NCI-H510A (cell line): ENCODE data around the gene MTCH1.
"Not testable (repeated sequence)": the region's sequence is repeated elsewhere in the genome, so short reads cannot be mapped to it uniquely, and the experiment has no call there.

ENCODE experiments used
- DNase-seq: peaks from one replicate; lab custom pipeline; 2025; lab: John Stamatoyannopoulos, UW

Gene MTCH1

DNA sequence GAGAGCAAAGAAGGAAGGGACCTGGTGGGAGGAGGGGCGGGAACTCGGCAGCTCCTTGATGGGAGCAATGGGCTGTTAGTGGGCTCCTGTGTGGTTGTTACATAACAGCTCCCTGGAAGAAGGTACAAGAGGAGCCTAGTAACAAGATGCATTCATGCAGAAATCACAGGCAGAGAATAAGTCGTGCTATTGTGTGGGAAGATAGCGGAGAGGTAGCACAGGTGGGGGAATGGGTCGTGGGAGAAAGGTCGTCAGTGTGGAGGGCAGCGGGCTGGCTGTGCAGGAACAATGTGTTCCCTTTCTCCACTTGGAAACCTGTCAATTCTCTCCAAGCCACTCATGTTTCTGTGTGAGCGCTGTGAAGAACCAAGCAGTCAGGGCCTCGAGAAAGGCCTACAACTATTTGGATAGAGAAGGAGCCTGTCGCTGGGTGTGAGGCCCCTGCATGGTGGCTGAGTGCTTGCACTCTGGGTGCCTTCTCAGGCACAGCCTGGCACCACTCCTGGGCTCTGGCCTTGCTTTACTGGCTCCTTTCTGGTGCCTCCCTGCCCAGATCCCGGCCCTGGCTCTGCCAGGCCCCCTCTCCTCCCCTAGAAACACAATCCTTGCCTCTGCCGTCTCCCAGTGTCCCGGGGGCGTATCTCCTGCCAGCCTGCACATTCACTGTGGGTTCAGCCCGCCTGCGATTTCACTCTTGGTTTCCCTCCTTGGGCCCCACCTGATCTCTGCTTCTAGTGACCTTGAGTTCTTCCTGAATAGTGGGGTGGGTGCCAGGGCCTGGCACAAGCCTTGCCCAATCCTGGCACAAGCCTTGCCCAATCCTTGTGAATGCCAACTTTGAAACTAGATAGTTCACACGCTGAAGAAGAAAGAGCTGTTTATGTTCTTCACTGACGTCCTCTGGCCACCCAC lies 12.1 kb upstream of the MTCH1 start:
- no peak for DNase-seq

DNA sequence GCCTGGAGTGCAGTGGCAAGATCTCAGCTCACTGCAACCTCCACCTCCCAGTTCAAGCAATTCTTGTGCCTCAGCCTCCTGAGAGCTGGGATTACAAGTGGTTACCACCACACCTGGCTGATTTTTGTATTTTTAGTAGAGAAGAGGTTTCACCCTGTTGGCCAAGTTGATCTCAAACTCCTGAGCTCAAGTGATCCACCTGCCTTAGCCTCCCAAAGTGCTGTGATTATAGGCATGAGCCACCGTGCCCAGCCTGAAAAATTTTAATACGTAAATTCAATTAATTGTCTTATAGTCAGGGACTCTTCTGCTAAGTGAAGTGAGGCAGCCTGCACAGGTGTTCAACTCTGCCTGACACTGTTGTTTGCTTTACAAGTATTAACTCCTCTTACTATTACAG lies 4.4 kb upstream of the MTCH1 start:
- not testable (repeated sequence) for DNase-seq

DNA sequence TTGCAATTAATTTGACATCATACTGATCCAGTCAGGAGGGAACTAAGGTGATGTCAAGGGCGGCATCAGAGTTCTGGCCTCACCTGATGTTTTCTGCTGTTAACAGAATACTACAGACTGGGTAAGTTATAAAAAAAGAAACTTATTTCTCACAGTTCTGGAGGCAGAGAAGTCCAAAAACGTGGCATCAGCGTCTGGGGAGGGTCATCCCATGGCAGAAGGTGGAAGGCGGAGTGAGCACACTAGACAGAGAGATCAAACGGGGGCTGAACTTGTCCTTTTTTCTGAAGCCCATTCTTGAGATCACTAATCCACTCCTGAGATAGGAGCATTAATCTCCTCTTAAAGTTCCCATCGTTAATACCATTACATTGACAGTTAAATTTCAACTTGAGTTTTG lies 3.3 kb upstream of the MTCH1 start:
- no peak for DNase-seq

DNA sequence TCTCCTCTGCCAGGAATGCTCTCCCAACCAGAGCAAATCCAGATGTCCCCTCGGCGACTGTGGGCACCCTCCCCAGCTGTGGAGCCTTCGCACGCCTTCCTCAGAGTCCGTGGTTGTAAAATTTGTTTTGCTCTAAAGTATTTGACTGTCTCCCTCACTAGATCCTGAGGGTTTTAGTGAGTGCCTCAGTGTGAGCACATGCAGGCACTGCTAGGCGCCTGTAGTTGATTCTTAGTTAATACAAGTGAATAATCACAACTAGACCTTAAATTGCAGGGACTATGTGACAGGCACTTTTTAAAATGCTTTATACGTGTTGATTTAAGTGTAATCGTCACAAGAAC lies 680 bp upstream of the MTCH1 start:
- DNase-seq: no peak

DNA sequence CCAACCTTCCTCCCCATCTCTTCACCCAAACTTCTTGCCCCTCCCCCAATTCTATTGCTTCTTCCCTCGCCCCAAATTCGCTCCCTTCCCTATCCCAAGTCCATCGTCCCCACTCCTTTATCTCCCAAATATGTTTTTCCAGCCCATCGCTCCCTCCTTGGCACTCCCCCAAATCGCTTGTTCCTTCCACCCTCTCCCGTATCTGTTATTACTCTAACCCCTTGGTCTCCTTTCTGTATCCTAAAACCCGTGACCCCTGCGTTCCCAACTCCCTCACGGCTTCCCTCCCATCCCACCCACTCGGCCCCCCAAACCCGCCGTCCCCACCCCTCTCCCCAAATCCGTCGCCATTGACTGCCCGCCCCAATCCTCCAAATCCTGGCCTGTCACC lies 584 bp downstream of the MTCH1 start:
- no peak for DNase-seq

DNA sequence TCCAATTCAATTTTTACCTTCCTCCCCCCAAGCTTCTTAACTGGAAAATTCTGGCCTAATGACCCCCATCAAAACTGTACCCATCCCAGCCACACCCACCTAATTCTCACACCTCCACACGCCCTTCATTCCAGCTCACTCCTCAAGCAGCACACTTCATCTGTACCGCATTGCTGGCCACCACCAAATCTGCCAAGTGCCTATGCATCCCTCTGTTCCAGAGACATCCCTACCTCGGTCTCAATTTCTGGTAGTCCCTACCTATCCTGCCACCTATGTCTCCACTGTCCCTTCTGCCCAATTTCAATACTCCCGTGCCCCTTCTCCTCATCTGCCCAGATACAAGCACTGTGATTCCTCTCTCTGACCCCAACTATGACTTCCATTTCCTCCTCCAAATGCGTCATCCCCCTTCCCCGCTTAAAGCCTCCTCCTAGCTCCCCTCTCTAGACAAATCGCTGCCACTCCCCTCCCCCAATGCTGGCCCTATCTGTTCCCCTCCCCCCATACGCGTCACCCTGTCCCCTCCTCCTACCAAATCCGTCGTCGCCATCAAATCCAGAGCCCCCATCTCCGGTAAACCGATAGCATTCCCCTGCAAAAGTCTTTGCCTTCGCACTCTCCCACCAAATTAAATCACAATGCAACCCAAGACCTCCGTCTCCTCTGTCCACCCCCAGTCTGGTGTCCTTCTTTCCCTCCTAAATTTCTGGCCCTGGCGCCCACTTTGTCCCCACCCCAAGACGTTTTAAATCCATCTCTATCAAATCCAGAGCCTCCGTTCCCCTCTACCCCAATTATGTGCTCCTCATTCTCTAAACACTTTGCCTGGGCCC lies 1.2 kb downstream of the MTCH1 start:
- peak; percentile 49 for DNase-seq

DNA sequence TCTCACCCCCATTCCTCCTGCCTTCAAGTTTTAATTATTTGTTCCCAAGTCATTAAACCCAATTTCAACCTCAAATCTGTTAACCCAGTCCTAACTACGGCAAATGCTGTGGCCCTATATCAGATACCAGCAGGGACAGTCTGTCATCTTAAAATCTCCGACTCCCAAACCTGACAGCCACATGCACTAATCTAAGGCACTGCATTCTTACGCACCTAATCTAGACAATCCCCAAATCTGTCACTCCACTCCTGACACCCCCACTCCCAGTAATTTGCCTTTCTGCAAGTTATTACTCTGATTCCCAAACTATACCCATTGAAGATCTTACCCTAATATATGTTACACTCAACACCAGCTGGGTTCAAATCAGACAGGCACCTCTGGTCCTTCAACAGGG lies 2.5 kb downstream of the MTCH1 start:
- DNase-seq: no peak

DNA sequence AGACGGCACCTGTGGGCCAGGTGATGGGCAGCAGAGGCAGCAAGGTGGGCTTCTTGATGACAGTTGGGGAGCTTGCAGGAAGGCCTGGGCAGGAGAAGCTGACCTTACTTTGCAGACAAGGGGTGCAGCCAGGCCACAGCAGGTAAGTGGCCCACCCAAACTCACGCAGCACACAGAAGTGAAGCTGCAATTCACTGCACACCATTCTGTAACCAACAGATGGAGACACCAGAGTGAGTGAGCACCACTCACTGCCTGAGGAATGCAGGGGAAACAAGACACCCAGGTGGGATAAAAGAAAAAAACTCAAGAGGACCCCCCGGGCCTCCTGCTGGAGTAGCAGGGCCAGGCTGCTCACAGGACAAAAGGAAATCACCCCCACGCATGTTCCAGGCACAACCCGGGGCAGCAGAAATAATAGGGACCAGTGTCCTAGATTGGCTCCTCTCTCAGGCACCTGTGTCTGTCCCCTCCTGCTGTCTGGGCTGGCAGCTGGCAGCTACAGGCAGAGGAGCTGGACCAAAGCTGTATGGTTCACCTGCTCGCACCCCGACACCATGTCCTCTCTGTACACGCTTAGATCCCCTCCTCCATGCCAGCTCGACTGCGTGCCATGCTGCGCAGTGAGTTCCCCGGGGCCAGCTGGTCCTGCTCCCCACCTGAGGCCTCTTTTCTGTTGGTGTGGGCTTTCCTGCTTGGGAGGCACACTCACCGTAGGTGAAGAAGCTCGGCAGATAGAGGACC lies 4.9 kb downstream of the MTCH1 start:
- no peak for DNase-seq

DNA sequence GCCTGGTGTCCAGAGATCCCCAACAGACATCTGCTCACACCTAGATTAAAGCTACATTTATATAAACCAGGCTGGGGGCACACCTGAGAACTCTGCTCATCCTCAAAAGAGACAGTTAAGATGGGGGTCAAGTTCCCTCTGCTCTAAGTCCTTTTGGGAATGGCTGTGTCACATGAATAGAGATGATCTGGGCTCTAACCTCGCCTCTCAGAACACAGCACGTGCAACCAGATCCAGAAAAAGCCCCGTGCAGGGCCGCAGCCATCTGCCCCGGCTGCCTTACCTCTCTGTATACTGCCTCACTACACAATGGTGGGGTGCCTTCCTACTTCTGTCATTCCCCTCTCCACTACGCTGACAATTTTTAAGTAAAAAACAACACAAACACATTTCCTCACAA lies 5.9 kb downstream of the MTCH1 start:
- no peak for DNase-seq

DNA sequence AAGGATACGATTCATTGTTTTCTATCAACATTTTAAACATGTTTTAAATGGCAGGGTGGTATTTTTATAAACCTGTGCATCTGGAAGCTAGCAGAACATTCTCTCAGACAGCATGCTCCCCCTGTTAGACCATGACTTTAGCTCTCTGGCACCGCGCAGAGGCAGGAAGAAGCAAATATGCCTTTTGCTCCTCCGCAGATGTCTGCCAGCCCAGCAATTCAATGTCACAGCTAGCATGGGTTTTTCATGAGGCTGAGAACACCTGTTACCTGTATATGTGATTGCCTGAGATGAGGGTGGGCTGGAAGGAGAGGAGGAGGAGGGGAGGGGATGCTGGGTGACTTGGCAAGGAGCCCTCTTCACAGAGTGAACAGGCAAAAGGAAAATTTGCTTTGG lies 6.7 kb downstream of the MTCH1 start:
- DNase-seq: no peak

DNA sequence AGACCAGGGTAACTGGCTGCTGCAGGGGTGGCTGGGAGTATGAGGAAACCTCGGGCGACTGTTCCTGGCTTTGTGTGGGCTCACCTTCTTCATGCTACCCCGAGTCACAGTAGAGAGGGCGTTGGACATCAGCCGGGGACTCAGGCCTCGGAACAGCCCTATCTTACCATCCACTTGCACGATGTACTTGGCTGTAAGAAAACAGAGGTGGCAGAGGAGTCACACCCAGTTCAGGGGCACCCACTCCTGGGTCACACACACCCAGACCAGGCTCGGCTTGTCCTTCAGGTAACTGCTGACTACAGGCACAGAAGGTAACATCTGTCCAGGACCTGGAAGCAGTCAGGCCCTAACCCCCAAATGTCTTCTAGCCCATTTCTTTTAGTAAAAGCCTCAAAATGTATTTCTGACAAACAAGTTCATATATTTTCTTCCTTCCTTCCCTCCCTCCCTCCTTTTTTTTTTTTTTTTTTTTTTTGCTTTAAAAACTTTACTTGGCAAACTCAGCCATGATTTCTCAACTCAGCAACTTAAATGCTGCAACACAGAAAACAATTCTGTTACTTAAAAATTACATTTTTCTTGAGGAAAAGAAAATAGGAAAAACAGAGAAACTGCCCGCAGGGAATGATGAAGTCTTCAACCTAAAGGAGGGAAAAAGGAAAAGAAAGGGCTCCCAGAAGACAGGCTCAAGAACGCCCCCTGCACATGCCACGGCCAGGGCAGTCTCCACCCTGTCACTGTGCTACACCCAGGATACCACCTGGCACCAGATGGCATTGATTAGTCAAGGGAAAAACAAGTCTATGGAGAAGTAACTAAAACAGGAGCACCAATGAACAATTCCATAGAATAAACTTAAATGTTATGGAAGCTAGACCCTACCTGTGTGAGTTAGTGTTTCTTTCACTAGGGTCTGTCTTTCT lies 7.3 kb downstream of the MTCH1 start:
- DNase-seq: no peak

DNA sequence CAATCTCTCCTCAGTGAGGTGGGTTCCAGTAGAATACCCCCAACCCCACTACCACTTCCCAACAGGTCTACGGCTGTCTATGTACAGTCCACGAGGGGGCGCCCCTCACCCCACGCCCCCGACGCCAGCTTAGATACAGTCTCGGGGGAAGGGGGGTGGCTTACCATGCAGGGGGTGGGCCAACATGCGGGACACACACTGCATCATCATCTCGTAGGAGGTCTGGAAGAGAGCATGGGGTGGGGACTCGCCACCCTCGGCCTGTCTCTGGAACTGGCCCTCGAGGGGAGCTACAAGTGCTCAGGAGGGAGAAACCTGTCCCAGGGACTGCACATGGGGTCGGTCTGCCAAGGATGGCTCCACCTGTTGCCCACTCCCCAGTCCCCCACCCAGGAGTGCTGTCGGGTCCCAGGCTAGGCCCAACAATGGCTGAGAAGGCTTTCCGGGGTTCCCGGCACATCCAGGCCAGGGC lies 8.5 kb downstream of the MTCH1 start:
- no peak for DNase-seq

DNA sequence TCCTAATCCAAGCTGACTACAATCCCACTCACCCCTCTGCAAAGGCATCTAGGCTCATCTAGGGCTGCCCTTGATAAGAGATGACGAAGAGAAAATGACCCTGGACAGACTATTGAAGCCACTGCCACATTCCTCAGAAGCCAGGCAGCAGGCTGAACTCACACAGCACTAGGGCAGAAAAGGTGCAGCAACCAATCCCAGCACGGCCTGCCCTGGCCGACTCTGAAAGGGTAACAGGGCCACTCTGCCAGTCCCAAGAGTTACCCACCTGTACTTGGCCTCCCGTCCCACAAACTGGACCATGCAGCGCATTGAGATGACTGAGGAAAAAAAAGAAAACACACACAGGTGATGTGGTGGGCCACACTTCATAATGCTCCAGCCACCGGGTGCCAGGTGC lies 9.1 kb downstream of the MTCH1 start:
- DNase-seq: no peak

DNA sequence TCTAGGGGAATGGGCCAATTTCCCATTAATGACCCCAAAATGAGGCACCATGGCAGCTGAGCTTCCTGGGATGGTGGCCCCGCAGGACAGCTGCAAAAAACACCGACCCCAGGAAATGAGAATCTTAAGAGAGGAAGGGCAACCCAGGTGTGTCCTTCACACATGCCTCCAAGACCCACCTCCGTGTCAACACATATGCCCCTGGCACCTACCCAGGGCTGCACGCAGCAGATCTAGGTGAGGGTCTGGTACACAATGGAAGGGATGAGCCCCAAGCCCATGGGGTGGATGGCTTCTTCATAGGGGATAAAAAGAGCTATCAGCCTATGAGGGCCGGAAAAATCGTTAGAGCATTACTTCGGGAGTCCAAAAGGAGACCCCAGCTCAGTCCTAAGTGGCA lies 9.5 kb downstream of the MTCH1 start:
- no peak for DNase-seq

DNA sequence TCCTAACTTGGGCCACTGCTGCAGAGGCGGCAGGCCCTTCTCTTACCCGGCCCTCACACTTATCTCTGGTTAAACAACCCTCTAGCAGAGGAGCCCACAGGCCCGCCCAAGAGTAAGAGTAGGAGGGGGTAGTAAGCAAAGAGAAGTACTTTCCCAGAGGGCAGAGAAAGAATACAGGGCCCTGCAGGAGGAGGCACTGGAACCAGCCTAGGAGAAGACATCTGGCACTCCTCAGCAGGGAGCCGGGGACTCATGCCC lies 10.1 kb downstream of the MTCH1 start:
- no peak for DNase-seq

DNA sequence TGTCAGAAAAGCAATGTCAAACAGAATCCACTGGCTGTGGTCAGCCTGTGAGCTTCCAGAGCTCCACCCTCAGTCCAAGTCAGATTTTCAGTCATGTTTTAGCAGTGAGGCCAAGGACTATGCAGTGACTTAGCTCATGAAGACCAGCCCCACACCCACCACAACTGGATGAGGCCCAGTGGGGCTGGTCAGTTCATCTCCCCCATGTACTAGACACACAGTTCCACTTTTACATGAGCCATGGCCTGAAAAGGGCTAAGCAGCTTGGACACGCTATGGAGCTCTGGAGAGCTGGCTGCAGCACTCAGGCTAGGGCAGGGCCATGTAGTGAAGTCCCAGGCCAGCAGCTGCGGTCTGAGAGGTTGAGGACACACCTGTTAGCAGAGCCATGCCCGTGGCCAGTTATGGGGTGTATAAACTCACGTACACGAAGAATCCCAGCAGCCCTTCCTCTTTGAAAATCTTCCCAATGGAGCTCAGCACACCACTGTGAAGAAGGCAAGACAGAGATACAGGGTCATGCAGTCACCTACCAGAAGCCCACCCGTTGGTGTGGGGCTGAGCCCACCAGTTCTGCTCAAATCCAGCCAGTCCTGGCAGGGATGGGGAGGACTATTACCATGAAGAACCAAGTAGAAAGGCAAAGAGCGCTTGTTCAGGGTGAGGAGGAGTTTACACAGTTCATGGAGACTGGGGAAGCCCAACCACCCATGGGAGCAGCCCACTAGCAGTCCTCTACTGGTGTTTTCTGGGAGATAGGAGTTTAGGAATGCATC lies 10.6 kb downstream of the MTCH1 start:
- no peak for DNase-seq

DNA sequence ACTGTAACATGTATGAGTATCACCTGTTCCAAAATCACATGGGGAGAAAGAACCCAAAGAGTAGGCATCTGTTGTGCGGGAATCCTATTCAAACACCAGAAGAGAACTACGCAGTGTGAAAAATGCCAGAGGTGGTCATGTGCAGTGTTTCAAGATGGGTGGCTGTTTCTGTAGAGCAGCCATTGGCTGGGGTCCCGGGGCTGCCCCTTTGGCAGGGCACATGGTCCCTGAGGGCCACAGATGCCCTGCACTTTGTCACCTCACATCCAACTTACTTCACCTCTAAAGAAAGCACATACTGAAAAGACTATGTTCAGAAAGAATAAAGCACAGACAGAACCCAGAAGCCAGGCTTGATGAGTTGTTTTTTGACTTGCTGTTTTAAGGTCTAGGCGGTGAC lies 12.3 kb downstream of the MTCH1 start:
- no peak for DNase-seq

DNA sequence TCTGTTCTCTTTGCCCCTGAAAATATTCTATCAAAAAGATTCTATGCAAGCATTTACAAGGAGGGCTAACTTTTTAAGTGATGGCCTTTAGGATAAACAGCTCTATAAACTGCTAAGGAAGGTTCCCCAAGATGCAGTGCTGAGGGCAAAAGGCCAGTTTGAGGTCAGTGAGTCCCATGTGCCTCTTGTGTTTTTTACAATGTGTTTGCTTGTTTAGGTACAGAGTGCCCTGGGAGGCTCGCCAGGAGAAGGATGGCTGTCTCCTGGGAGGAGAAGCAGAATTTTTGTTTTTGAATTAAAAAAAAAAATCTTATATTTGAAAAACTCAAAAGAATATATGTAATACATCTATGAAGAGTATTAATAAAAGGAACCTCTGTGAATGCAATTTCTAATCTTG lies 12.8 kb downstream of the MTCH1 start:
- no peak for DNase-seq

DNA sequence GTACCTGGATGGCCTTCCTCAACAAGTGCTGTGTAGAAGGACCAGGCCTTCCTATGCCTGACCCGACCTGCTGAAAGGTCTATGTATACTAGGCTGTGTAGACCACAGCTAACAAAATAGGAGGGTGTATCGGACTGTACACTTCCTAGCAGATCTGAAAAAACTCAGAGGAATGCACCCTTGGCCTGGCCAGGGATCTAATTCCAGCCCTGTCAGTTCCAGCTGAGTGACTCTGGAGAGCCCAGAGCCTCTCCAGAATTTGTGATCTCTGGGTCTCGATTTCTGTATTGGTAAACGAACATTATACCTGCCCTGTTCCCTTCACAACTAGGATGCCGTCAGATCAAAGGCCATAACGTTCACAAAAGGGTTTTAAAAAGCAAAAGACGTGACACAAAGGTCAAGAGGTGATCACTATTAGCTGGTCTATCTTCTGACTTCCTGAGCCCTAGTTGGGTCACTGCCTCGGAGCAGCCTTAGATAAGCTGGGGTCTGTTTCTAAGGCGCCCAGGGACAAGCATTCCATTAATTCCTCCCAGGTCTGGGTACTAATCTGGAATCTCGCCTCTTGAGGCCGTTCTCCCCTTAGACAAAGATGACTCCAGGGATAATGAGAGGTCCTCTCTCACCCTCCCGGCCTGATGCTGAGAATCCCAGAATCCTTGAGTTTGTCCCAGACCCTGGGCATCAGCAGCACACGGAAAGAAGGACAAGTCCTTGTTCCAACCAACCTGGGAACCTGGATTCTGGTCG lies 13.9 kb downstream of the MTCH1 start:
- DNase-seq: no peak
